Retina (tissue), 1 donor: ENCODE results near the gene NTM.

Source experiments
- DNase-seq: peaks from one replicate; pipeline ENCODE4 v3.0.0-alpha.2; 2016

Gene NTM

DNA sequence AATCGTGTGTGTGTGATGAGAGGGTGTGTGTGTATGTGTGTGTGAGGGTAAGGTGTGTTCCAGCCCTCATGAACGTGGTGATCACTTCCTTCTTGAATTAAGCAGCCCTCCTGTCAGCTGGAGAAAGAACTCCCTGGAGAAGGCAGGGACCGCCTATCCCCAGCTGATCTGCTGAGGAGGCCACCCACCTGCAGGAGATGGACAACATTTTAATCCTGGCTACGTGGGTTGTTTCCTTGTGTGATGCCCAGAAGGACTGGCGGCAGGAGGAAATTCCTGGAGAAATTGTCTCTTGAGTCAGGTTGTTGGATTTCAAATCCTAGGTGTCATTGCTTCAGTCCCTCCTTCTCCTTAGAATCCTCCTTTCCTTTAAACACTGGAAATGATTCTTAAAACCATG, 878.8 kb downstream of the NTM start:
- DNase-seq, result no peak

DNA sequence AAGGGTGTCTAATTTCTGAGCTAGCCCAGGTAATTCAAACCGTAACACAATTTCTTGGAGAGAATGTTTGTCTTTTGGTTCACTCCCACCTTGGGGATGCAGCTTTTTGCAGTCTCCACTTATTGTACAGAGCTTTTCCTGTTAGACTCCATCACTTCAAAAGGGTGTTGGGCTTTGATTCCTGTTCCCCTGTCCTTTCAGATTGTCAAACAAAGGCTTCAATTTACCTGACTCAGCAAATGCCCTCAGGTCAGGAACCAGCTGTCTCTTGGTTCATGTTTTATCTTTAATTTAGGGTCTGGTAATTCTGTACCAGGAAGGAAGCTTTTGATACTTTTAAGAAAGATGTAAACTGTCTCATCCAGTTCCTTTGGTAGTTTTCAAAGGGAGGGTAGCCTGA, 880.6 kb downstream of the NTM start:
- DNase-seq, result no peak

GRCh38 chr11:132253469-132254264, 883.3 kb downstream of the NTM start:
- no peak for DNase-seq

- no peak for DNase-seq
These were observed 884.5 kb downstream of the NTM start for GRCh38 chr11:132254906-132255305.

DNA sequence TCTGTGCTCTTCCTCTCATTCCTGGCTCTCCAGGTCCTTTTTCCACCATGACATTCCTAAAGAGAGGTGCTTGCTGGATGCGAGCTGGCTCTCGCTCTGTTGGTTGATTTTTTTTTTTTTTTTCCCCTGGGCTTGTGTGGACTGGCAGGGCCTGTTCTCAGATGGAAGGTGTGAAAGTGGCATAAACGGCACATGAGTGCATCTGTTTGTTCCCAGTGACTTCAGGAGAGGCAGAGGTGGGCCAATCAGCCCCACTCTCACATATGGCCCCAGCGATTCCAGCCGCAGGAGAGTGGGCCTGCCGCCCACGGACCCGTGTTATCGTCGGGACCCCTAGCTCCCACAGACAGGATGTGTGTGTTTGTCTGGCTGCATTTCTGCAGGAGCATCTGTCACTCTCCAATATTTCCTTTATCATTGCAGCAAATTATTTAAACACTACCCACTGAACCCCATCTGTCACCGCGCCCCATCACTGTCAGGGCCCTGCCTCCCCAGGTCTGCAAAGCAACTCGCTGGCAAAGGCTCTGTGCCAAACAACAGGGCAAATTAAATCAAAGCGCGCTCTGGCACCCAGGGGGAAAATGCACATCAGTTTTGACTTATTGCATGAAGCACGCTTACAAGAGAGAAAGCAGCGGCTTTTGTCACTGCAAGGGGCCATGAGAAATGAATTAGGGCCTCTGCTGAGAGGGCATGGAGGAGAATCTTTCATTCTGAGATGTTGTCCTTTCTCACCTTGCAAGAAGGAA, 886.3 kb downstream of the NTM start:
- peak; percentile 39 for DNase-seq

- DNase-seq, result peak; percentile 51
These were observed 887.5 kb downstream of the NTM start for GRCh38 chr11:132257871-132258270.

- no peak for DNase-seq
These were observed 888.5 kb downstream of the NTM start for GRCh38 chr11:132258875-132259274.

DNA sequence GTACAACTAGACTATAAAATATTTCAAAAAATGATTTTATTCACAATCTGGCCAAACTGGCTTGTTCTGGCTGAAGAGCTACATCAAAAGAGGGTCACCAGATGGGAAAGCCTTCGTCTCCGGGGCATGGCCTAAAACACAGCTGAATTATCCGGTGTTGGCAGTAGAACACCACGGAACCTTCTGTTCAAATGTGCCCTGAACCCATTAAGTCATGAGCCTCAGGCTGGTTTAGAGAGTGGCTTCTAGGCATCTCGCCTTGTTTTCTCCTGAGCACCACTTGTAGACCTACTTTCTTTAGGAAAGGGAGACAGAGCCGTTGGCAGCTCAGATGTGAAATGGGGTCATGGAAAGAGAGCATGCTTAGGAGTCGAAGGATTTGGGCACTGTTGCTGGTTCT, 890.2 kb downstream of the NTM start:
- no peak for DNase-seq

GRCh38 chr11:132263241-132263640, 892.8 kb downstream of the NTM start:
- DNase-seq, result no peak

DNA sequence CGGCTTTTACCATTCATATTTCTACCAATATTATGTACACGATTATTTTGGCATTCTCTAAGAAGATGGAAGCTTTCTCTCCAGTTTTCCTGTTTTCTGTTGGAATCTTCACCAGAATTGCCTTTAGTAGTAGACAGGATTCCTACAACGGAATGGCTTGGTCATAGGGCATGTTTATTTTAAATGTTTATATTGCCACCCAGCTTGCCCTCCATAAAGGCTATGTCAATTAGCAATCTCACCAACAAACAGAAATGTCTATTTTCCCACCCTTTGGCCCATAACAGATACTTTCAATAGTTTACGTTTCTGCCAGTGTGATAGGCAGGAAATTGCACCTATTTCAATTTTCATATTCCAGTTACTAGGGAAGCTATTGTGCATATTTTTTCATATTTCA, 893.5 kb downstream of the NTM start:
- DNase-seq, result no peak

- DNase-seq, result no peak
These were observed 894.2 kb downstream of the NTM start for GRCh38 chr11:132264616-132265015.

DNA sequence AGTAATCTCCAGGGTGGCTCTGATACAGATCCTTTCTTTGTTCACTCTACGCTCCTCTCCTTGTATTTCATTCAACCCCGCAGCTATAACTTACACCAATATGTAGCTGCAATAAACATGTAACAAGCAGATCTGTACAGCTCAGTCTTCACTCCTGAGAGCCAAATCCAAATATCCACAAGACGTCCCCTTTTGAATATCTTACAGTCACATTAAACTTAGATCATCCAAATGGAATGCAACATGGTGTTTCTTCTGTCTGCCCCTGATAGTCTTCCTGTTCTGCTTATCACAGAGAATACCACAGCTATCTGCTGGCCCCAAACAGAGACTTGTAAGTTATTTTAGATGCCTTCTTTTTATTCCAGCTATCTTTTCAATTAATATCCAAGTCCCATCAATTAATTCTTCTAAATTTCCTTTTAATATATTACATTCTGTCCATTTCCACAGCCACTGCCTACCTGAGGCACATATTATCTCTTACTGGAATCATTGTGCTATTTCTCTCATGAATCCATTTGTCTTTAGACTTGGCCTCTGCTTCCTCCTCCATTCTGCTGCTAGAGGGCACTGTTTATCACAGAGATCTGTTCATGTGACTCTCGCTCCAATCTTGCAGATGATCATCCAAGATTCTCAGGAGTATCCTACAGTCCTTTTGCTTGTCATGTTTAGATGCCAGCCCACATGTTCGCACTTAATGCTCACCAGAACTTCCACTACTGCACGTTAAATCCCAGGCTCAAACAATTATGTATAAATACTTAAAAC, 908.6 kb downstream of the NTM start:
- DNase-seq, result no peak

GRCh38 chr11:132284048-132284447, 913.6 kb downstream of the NTM start:
- DNase-seq, result no peak

- no peak for DNase-seq
These were observed 914.2 kb downstream of the NTM start for GRCh38 chr11:132284611-132285010.

- DNase-seq, result no peak
These were observed 915.2 kb downstream of the NTM start for GRCh38 chr11:132285631-132286030.

DNA sequence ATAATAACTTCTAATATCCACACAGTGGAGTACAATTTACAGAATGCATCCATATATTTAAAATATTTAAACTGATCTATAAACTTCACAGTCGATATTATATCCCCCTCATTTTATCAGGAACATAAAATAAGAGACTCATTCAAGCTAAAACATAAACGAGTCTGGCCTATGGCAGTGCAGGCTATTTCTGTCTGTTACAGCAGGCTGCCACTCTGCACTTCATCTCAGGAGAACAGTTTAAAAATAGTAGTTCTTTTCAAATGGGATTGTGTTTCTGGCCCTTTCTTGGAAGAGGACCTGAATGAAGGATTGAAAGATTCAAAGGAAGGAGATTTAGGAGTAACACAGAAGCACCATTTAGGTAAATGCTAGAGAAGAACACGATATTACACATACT, 915.7 kb downstream of the NTM start:
- DNase-seq, result no peak

- no peak for DNase-seq
These were observed 917.6 kb downstream of the NTM start for GRCh38 chr11:132288036-132288435.

DNA sequence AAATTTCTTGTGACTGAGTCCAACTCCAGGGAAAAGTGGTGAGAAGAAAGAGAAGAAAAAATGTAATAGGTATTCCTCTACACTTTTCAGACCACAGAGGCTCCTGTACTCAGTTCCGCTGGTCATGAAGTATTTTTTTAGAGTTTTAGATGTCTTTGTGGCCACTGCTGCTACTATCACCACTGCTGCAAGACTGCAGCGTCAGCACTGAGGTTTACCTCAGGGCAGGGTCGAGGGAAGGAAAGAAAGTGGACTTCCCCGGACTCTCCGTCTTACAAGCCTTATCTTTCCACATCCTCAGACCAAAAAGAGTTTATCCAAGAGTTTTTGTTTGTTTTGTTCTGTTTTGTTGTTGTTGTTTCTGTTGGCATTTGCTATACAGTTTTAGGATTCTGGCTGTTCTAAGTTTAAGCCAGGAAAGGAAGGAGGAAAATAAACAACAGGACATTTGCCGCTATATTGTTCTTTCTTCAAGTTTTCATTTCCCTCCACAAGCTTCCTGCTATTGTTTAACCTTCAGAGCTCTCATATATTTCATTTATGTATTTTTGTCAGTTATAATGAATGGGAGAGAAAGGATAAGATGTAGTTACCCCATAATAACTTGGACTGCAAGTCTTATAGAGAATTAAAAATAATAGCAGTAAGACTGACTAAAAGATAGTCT, 919.3 kb downstream of the NTM start:
- no peak for DNase-seq

DNA sequence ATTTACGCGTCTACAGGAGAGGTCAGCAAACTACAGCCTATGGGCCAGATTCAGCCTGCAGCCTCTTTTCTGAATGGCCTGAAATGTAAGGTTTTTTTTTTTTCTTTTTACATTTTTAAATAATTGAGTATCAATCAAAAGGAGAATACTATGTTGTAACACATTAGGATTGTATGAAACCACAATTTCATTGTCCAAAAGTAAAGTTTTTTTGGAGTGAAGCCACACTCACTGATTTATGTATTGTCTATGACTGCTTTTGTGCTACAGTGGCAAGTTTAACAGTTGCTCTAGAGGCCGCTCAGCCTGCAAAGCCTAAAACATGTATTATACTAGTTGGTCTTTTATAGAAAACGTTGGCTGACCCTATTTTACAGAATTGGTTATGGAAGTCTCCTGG, 923.2 kb downstream of the NTM start:
- no peak for DNase-seq

- DNase-seq, result no peak
These were observed 926.7 kb downstream of the NTM start for GRCh38 chr11:132296946-132297610.

DNA sequence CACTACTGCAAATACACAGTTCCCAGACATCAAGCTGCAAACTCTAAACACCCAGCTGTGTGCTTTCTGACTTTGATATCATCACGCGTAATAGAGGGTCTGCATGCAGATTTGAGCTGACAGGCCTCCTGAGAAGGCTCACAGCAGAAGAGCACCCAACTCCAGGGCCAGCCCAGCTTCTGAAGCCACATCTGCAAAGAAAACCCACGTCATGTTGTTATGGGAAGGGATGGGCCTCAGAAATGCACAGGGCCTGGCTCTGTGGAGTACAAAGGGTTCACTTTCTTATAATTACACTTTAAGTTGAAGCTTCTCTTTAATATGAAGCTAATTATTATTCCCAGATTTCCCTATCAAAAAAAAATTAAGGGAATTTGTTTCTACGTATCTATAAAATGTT, 927.9 kb downstream of the NTM start:
- DNase-seq, result no peak

GRCh38 chr11:132300283-132300682, 929.9 kb downstream of the NTM start:
- DNase-seq, result no peak

- DNase-seq, result no peak
These were observed 931.0 kb downstream of the NTM start for GRCh38 chr11:132301465-132301864.
